Retinal pigment epithelial cell (primary cell): ENCODE data around the gene DLGAP3.

Experiments used
- DNase-seq: peaks from one replicate; pipeline ENCODE4 v3.0.0-alpha.2; 2010; ENCODE audit warnings: low read depth
- H3K4me3 ChIP-seq: 2 replicates; pipeline ENCODE4 v1.5.1; 2011; ENCODE audit warnings: mild to moderate bottlenecking, low read length, control low read depth, moderate library complexity
- CTCF ChIP-seq: conservative IDR thresholded peaks from 2 replicates; pipeline ENCODE4 v1.5.1; 2011; ENCODE audit warnings: low read depth, low read length, control low read depth, inconsistent platforms

The DLGAP3 gene

GRCh38 chr1:34908369-34908768, 21.1 kb downstream of the DLGAP3 start:
- no peak overlapping the region for H3K4me3 ChIP-seq
- DNase-seq, result no peak
- TF ChIP-seq CTCF, result no peak

GRCh38 chr1:34907487-34908090, 21.9 kb downstream of the DLGAP3 start:
- TF ChIP-seq CTCF, result no peak
- DNase-seq, result no peak

GRCh38 chr1:34906756-34907155, 22.7 kb downstream of the DLGAP3 start:
- DNase-seq, result no peak
- TF ChIP-seq CTCF, result no peak
- H3K4me3 ChIP-seq, result no peak overlapping the region

More at GRCh38 chr1:34907487-34908090, 21.9 kb downstream of the DLGAP3 start:
- no peak overlapping the region for H3K4me3 ChIP-seq

- TF ChIP-seq CTCF, result no peak
- no peak for DNase-seq
- no peak overlapping the region for H3K4me3 ChIP-seq
Measured at GRCh38 chr1:34906222-34906621, 23.2 kb downstream of the DLGAP3 start.

GRCh38 chr1:34905098-34905459, 24.4 kb downstream of the DLGAP3 start:
- no peak for TF ChIP-seq CTCF
- no peak for DNase-seq
- no peak overlapping the region for H3K4me3 ChIP-seq

- no peak for DNase-seq
- no peak overlapping the region for H3K4me3 ChIP-seq
- no peak for TF ChIP-seq CTCF
Measured at GRCh38 chr1:34904236-34905097, 25.0 kb downstream of the DLGAP3 start.

- DNase-seq, result no peak
Measured at GRCh38 chr1:34901919-34902318, 27.5 kb downstream of the DLGAP3 start.

More at GRCh38 chr1:34901919-34902318, 27.5 kb downstream of the DLGAP3 start:
- H3K4me3 ChIP-seq, result no peak overlapping the region
- no peak for TF ChIP-seq CTCF
